Tibial artery (tissue), 4 donors: ENCODE measurements around the gene OXCT1.

Source experiments
- DNase-seq, 2 donors: peaks; one replicate each; pipeline ENCODE4 v3.0.0-alpha.2; 2019
- H3K27ac ChIP-seq, 2 donors: fragments of 200-600 bp; sonication (generic) in 1 of 2; 1 replicate in 1 of 2; 2 replicates in 1 of 2; pipeline ENCODE4 v1.5.1; 2018 to 2019; ENCODE audit warnings: mild to moderate bottlenecking in 1 of 2
- H3K27me3 ChIP-seq, 2 donors: fragments of 200-600 bp; sonication (generic) in 1 of 2; one replicate each; pipeline versions ENCODE4 v1.5.1 to v1.6.0; 2016 to 2019
- H3K36me3 ChIP-seq, 3 donors: fragments of 200-600 bp; sonication (generic) in 2 of 3; one replicate each; pipeline ENCODE4 v1.5.1; 2016 to 2019; ENCODE audit warnings: mild to moderate bottlenecking in 2 of 3
- H3K4me1 ChIP-seq, 4 donors: fragments of 200-600 bp; sonication (generic) in 2 of 4; 1 replicate in 3 of 4; 2 replicates in 1 of 4; pipeline ENCODE4 v1.5.1; 2016 to 2019
- H3K4me3 ChIP-seq, 2 donors: fragments of 200-600 bp; sonication (generic) in 1 of 2; 1 replicate in 1 of 2; 2 replicates in 1 of 2; pipeline ENCODE4 v1.5.1; 2018 to 2019; ENCODE audit warnings: mild to moderate bottlenecking in 2 of 2
- H3K9me3 ChIP-seq, 3 donors: fragments of 200-600 bp; sonication (generic) in 1 of 3; one replicate each; pipeline ENCODE4 v1.5.1; 2016 to 2019
- CTCF ChIP-seq, 2 experiments: fragments of 200-600 bp in 1 of 2; fragments of 450-650 bp in 1 of 2; IDR thresholded peaks; one replicate each; pipeline ENCODE4 v1.5.1; 2017 to 2019; ENCODE audit warnings: antibody characterized with exemption in 2 of 2, mild to moderate bottlenecking in 1 of 2, moderate library complexity in 1 of 2
- intact Hi-C: fragments of 100-400 bp; cut with DNase I; formaldehyde crosslinking; loops from one replicate; pipeline ENCODE4 v1.15.0; 2023; ENCODE audit warnings: low total_unique reads

Gene OXCT1

GRCh38 chr5:41695920-41696582, 174.2 kb downstream of the OXCT1 start:
- Histone ChIP-seq H3K9me3 (no peaks in the 10 kb centered on the region), H3K4me3 (no peak overlapping the region), H3K27ac (no peak overlapping the region), H3K36me3 (no peaks in the 10 kb centered on the region), H3K27me3 (no peaks in the 10 kb centered on the region), H3K4me1 (no peaks in the 10 kb centered on the region)
- peak; percentile 38 to 46 for TF ChIP-seq CTCF (IDR thresholded peaks at IDR 0.05)
- DNase-seq, result no peak
- intact Hi-C loops, result loop anchor here (5.0 kb wide), 1 partner anchor 146 kb away; no protein-coding TSS in a partner anchor

- Histone ChIP-seq H3K27me3 (no peaks in the 10 kb centered on the region), H3K27ac (no peak overlapping the region), H3K4me1 (no peaks in the 10 kb centered on the region), H3K9me3 (no peaks in the 10 kb centered on the region), H3K36me3 (no peaks in the 10 kb centered on the region), H3K4me3 (no peak overlapping the region)
- DNase-seq, result no peak
- intact Hi-C loops, result no loop called here
- no peak for TF ChIP-seq CTCF (IDR thresholded peaks at IDR 0.05)
Observed at GRCh38 chr5:41686767-41687166, 183.5 kb downstream of the OXCT1 start.

- H3K27me3 ChIP-seq, result no peaks in the 10 kb centered on the region
- intact Hi-C loops, result no loop called here
- H3K9me3 ChIP-seq, result no peaks in the 10 kb centered on the region
- no peak overlapping the region for H3K27ac ChIP-seq
- DNase-seq, result no peak
- TF ChIP-seq CTCF (IDR thresholded peaks at IDR 0.05), result no peak
- no peaks in the 10 kb centered on the region for H3K4me1 ChIP-seq
- no peaks in the 10 kb centered on the region for H3K36me3 ChIP-seq
- H3K4me3 ChIP-seq, result no peak overlapping the region
Observed at GRCh38 chr5:41686191-41686590, 184.0 kb downstream of the OXCT1 start.

- Histone ChIP-seq H3K36me3 (peaks cover 0 to 3% (median 0%) of the 10 kb centered on the region in 3 donors), H3K4me1 (no peaks in the 10 kb centered on the region), H3K27ac (no peak overlapping the region), H3K27me3 (no peaks in the 10 kb centered on the region), H3K4me3 (no peak overlapping the region), H3K9me3 (peaks cover 0 to 4% (median 0%) of the 10 kb centered on the region in 3 donors)
- DNase-seq, result no peak
- intact Hi-C loops, result no loop called here
- TF ChIP-seq CTCF (IDR thresholded peaks at IDR 0.05), result no peak
Observed at GRCh38 chr5:41683181-41683580, 187.0 kb downstream of the OXCT1 start.

GRCh38 chr5:41682641-41683040, 187.6 kb downstream of the OXCT1 start:
- Histone ChIP-seq H3K4me3 (no peak overlapping the region), H3K27ac (no peak overlapping the region), H3K4me1 (no peaks in the 10 kb centered on the region), H3K9me3 (peaks cover 0 to 4% (median 0%) of the 10 kb centered on the region in 3 donors), H3K27me3 (no peaks in the 10 kb centered on the region), H3K36me3 (peaks cover 0 to 3% (median 0%) of the 10 kb centered on the region in 3 donors)
- DNase-seq, result no peak
- intact Hi-C loops, result no loop called here
- TF ChIP-seq CTCF (IDR thresholded peaks at IDR 0.05), result no peak
